Tibial nerve (tissue), 4 donors: ENCODE data around the gene NATD1. TPM values are rescaled to one million over a fixed set of nuclear protein-coding genes. Genes with fewer than 3 reads are reported as not detected.

Experiments
- DNase-seq, 2 donors: peaks; one replicate each; pipeline ENCODE4 v3.0.0-alpha.2; 2019; ENCODE audit warnings: low spot score in 2 of 2
- H3K27ac ChIP-seq, 4 donors: fragments of 200-600 bp; sonication (generic) in 3 of 4; one replicate each; pipeline ENCODE4 v1.5.1; 2017 to 2019; ENCODE audit warnings: mild to moderate bottlenecking in 1 of 4
- H3K27me3 ChIP-seq, 2 donors: fragments of 200-600 bp; sonication (generic) in 1 of 2; one replicate each; pipeline versions ENCODE4 v1.5.1 to v1.6.0; 2017 to 2019
- H3K36me3 ChIP-seq, 3 donors: fragments of 200-600 bp; sonication (generic); one replicate each; pipeline ENCODE4 v1.5.1; 2018 to 2019
- H3K4me1 ChIP-seq, 4 donors: fragments of 200-600 bp; sonication (generic) in 3 of 4; one replicate each; pipeline ENCODE4 v1.5.1; 2017 to 2019
- H3K4me3 ChIP-seq, 4 donors: fragments of 200-600 bp; sonication (generic) in 3 of 4; one replicate each; pipeline ENCODE4 v1.5.1; 2017 to 2019; ENCODE audit warnings: mild to moderate bottlenecking in 1 of 4, moderate library complexity in 1 of 4
- H3K9me3 ChIP-seq, 4 donors: fragments of 200-600 bp; sonication (generic) in 3 of 4; one replicate each; pipeline ENCODE4 v1.5.1; 2017 to 2019
- EP300 ChIP-seq, 2 donors: sonication (generic); formaldehyde crosslinking; IDR thresholded peaks; one replicate each; pipeline ENCODE4 v1.6.1; 2017; ENCODE audit warnings: antibody characterized with exemption in 2 of 2, mild to moderate bottlenecking in 1 of 2
- POLR2A ChIP-seq, 2 donors: fragments of 450-650 bp; IDR thresholded peaks; one replicate each; pipeline ENCODE4 v1.6.1; 2017; ENCODE audit warnings: antibody characterized with exemption in 2 of 2, mild to moderate bottlenecking in 2 of 2, moderate library complexity in 2 of 2
- WGBS, 2 donors: methylation state at CpG; one replicate each; pipeline ENCODE4 v1.1.5; 2018; 5-methylcytosine and 5-hydroxymethylcytosine counted together
- total RNA-seq, 4 donors: library from RNA; depleted of rRNA; stranded (reverse); fragments of >200 nt; gene quantifications; one replicate each; pipeline ENCODE4 v1.1.0, GENCODE V29; 2016
- TF ChIP-seq, protein P1 (sequence below), 5 experiments: fragments of 200-600 bp in 3 of 5; fragments of 450-650 bp in 2 of 5; sonication (generic) in 3 of 5; IDR thresholded peaks; one replicate each; pipeline ENCODE4 v1.5.1; 2016 to 2019; ENCODE audit warnings: antibody characterized with exemption in 5 of 5, mild to moderate bottlenecking in 3 of 5, moderate library complexity in 2 of 5

The NATD1 gene
- total RNA-seq, 4 donors from 2014 or later: 5.7 to 12.0 (median 10.8) TPM

DNA sequence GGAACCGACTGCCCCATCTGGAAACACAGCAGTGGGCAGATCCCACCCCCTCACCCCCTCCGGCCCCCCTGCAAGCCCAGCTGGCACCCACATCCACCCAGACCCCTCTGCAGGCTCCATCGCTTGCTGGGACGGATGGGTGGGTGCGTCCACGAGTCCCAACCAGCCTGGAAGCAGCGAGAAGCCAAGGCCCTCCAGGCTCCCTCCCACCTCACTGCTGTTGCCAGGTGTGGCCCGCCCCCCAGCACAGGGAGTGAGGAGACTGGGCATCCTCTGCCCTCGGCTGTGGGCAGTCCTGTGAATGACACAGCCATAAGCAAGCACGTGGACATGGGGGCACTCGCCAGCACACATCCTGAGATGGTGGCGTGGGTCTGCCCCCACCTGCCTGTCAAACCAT is 50.7 kb downstream of the NATD1 start:
- TF ChIP-seq POLR2A (IDR thresholded peaks at IDR 0.05) (no peak), EP300 (IDR thresholded peaks at IDR 0.05) (no peak)
- TF ChIP-seq, protein P1, sequence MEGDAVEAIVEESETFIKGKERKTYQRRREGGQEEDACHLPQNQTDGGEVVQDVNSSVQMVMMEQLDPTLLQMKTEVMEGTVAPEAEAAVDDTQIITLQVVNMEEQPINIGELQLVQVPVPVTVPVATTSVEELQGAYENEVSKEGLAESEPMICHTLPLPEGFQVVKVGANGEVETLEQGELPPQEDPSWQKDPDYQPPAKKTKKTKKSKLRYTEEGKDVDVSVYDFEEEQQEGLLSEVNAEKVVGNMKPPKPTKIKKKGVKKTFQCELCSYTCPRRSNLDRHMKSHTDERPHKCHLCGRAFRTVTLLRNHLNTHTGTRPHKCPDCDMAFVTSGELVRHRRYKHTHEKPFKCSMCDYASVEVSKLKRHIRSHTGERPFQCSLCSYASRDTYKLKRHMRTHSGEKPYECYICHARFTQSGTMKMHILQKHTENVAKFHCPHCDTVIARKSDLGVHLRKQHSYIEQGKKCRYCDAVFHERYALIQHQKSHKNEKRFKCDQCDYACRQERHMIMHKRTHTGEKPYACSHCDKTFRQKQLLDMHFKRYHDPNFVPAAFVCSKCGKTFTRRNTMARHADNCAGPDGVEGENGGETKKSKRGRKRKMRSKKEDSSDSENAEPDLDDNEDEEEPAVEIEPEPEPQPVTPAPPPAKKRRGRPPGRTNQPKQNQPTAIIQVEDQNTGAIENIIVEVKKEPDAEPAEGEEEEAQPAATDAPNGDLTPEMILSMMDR (IDR thresholded peaks at IDR 0.05): no peak
- DNase-seq: no peak
- Histone ChIP-seq H3K9me3 (no peaks in the 10 kb centered on the region), H3K27ac (no peak overlapping the region), H3K27me3 (no peaks in the 10 kb centered on the region), H3K4me3 (no peak overlapping the region), H3K4me1 (peaks cover 0 to 46% (median 9%) of the 10 kb centered on the region in 4 donors), H3K36me3 (peaks cover 0 to 25% (median 9%) of the 10 kb centered on the region in 3 donors)
- 87 to 93% methylated on average over 5 to 7 of the region's 12 CpGs for WGBS, 2 donors

GRCh38 chr17:21201874-21202273 is 51.3 kb downstream of the NATD1 start:
- DNase-seq: no peak
- Histone ChIP-seq H3K36me3 (peaks cover 0 to 28% (median 12%) of the 10 kb centered on the region in 3 donors), H3K9me3 (no peaks in the 10 kb centered on the region), H3K4me3 (no peak overlapping the region), H3K27ac (no peak overlapping the region), H3K27me3 (no peaks in the 10 kb centered on the region), H3K4me1 (peaks cover 0 to 46% (median 9%) of the 10 kb centered on the region in 4 donors)
- TF ChIP-seq POLR2A (IDR thresholded peaks at IDR 0.05): no peak
- TF ChIP-seq, protein P1 (IDR thresholded peaks at IDR 0.05): no peak
- no peak for TF ChIP-seq EP300 (IDR thresholded peaks at IDR 0.05)
- WGBS, 2 donors: 93 to 96% methylated on average over 8 to 11 of the region's 11 CpGs

- TF ChIP-seq, protein P1 (IDR thresholded peaks at IDR 0.05): no peak
- TF ChIP-seq POLR2A (IDR thresholded peaks at IDR 0.05) (no peak), EP300 (IDR thresholded peaks at IDR 0.05) (no peak)
- H3K27me3 ChIP-seq: no peaks in the 10 kb centered on the region
- peaks cover 0 to 46% (median 9%) of the 10 kb centered on the region in 4 donors for H3K4me1 ChIP-seq
- H3K4me3 ChIP-seq: no peak overlapping the region
- no peak overlapping the region for H3K27ac ChIP-seq
- H3K36me3 ChIP-seq: peaks cover 0 to 34% (median 15%) of the 10 kb centered on the region in 3 donors
- no peaks in the 10 kb centered on the region for H3K9me3 ChIP-seq
- no peak for DNase-seq
- WGBS, 2 donors: 58 to 62% methylated on average over 5 of the region's 5 CpGs
Observed at GRCh38 chr17:21201298-21201595, 52.0 kb downstream of the NATD1 start.

GRCh38 chr17:21200590-21201297 is 52.5 kb downstream of the NATD1 start:
- Histone ChIP-seq H3K27ac (no peak overlapping the region), H3K4me3 (no peak overlapping the region), H3K9me3 (no peaks in the 10 kb centered on the region), H3K4me1 (peaks cover 0 to 46% (median 9%) of the 10 kb centered on the region in 4 donors), H3K36me3 (peaks cover 0 to 35% (median 15%) of the 10 kb centered on the region in 3 donors), H3K27me3 (no peaks in the 10 kb centered on the region)
- WGBS, 2 donors: 80 to 83% methylated on average over 15 of the region's 15 CpGs
- TF ChIP-seq POLR2A (IDR thresholded peaks at IDR 0.05) (no peak), EP300 (IDR thresholded peaks at IDR 0.05) (no peak)
- TF ChIP-seq, protein P1 (IDR thresholded peaks at IDR 0.05): no peak
- no peak for DNase-seq

DNA sequence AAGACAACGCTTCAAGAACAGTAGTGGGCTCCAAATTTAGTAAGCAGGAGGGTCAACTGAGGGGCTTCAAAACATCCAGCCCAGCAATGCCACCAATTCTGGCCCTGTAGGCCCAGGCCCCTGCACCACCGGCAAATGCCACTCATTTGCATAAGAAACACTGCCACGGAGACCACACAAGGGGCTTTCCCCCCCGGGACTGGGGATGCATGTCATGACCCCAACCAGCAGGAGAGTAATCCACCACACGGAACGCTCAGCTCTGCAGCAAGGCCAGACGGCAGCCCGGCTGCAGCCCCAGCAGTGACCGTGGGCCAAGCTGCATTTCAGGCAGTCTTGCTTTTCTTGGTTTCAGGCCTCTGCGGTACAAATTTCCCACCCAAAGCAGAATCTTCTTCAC is 53.4 kb downstream of the NATD1 start:
- Histone ChIP-seq H3K27me3 (no peaks in the 10 kb centered on the region), H3K9me3 (no peaks in the 10 kb centered on the region), H3K4me3 (no peak overlapping the region), H3K4me1 (peaks cover 0 to 48% (median 7%) of the 10 kb centered on the region in 4 donors), H3K27ac (no peak overlapping the region), H3K36me3 (peaks cover 0 to 40% (median 15%) of the 10 kb centered on the region in 3 donors)
- TF ChIP-seq POLR2A (IDR thresholded peaks at IDR 0.05) (no peak), EP300 (IDR thresholded peaks at IDR 0.05) (no peak)
- TF ChIP-seq, protein P1 (IDR thresholded peaks at IDR 0.05): no peak
- WGBS, 2 donors: 41 to 63% methylated on average over 7 to 10 of the region's 10 CpGs
- no peak for DNase-seq
